H1 (cell line): ENCODE measurements around the gene ACAP3. TPM values are rescaled to one million over a fixed set of nuclear protein-coding genes. Genes with fewer than 3 reads are reported as not detected.

ENCODE experiments used
- ASH2L ChIP-seq: fragments of 200-600, 300-600 bp; sonication (generic); IDR thresholded peaks from one replicate; pipeline ENCODE4 v1.7.1; 2017; ENCODE audit warnings: low read length
- EZH2 ChIP-seq: fragments of 200-600 bp; sonication (generic); IDR thresholded peaks from 2 replicates; pipeline ENCODE4 v1.7.1; 2012; ENCODE audit warnings: low read depth, mild to moderate bottlenecking, moderate library complexity, low read length, inconsistent platforms; ENCODE audit not compliant: severe bottlenecking
- NANOG ChIP-seq: IDR thresholded peaks from 2 replicates; pipeline ENCODE4 v1.6.1; 2011; ENCODE audit warnings: low read length, low read depth, mild to moderate bottlenecking, inconsistent platforms; ENCODE audit not compliant: insufficient read depth, poor library complexity, severe bottlenecking
- POLR2AphosphoS5 ChIP-seq: IDR thresholded peaks from 2 replicates; pipeline ENCODE4 v1.6.1; 2011; ENCODE audit warnings: low read depth, low read length
- SAP30 ChIP-seq: fragments of 300-600 bp; sonication (generic); IDR thresholded peaks from 2 replicates; pipeline ENCODE4 v1.7.1; 2012; ENCODE audit warnings: low read length, moderate library complexity, mild to moderate bottlenecking, inconsistent platforms; ENCODE audit not compliant: insufficient read depth, insufficient replicate concordance
- TAF7 ChIP-seq: optimal IDR thresholded peaks from 2 replicates; pipeline ENCODE3; 2011; ENCODE audit warnings: low read depth, mild to moderate bottlenecking, inconsistent platforms, low read length, moderate library complexity, borderline replicate concordance
- ZNF274 ChIP-seq: IDR thresholded peaks from 2 replicates; pipeline ENCODE4 v1.7.0; 2012; ENCODE audit warnings: low read length, borderline replicate concordance; ENCODE audit errors: extremely low read depth
- polyA plus RNA-seq, 7 experiments: library from polyadenylated mRNA; depleted of rRNA in 3 of 7; stranded (reverse) in 5 of 7; unstranded in 2 of 7; fragments of >200 nt in 5 of 7; fragments of 200-250 nt in 2 of 7; gene quantifications; 1 replicate in 5 of 7; 2 replicates in 1 of 7; 4 replicates in 1 of 7; pipeline versions ENCODE4 v1.2.1 to v1.2.3, GENCODE V29; 2011 to 2013; ENCODE audit warnings: missing spikeins in 2 of 7, mixed read lengths in 2 of 7
- total RNA-seq: library from RNA; stranded (reverse); fragmentation: NEBNext Ultra II Directional; extraction: Animal tissue kit (Norgen Biotek cat#: 25700); gene quantifications from 2 replicates; pipeline ENCODE4 v1.2.1, GENCODE V29; 2021
- TF ChIP-seq, protein P1 (sequence below): IDR thresholded peaks from 2 replicates; pipeline ENCODE4 v1.6.1; 2011; ENCODE audit warnings: low read length, improper control_type of control experiment

The ACAP3 gene
- total and polyA plus RNA-seq, 2 of the 8 experiments (the other 6 are each of a cell fraction or from before 2014, with no cell fraction given): 14.8 to 28.3 TPM

DNA sequence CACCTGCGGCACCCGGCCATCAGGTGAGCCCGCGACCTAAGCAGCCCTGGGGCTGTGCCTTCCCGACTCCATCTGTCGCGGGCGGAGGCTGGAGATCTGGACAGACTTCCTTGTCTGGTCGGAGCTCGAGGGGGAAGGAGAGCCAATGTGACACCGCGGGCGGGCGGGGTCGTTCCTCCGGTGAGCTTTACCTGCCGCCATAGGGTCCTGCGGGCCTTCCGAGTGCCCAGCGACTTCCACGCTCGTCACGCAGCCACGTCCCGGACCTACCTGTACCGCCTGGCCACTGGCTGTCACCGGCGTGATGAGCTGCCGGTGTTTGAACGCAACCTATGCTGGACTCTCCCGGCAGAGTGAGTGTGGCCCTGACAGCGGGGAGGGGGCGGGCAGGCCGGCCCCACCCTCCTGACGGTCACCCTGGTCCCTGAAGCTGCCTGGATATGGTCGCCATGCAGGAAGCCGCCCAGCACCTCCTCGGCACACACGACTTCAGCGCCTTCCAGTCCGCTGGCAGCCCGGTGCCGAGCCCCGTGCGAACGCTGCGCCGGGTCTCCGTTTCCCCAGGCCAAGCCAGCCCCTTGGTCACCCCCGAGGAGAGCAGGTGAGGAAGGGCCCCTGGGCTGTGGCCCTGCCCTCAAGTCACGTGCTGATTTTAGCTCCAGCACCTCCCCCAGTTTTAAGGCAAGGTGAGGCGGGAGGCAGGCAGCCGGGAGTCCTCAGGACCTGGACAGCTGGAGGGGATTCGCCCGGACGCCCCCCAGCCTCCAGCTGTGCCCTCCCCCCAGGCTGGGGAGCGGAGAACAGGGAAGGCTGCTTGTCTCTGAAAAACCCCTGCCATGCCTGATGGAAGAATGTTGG lies 1.8 kb upstream of the ACAP3 start (continued):
- TF ChIP-seq EZH2 (no peak), ASH2L (no peak), TAF7 (peak; percentile 24), POLR2AphosphoS5 (peak; percentile 24), ZNF274 (no peak), SAP30 (no peak), NANOG (no peak)
- TF ChIP-seq, protein P1, sequence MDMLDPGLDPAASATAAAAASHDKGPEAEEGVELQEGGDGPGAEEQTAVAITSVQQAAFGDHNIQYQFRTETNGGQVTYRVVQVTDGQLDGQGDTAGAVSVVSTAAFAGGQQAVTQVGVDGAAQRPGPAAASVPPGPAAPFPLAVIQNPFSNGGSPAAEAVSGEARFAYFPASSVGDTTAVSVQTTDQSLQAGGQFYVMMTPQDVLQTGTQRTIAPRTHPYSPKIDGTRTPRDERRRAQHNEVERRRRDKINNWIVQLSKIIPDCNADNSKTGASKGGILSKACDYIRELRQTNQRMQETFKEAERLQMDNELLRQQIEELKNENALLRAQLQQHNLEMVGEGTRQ: peak; percentile 74
